OCI-LY1 (cell line): ENCODE data around the gene GOLGA7B.

Experiments
- CTCF ChIP-seq: fragments of 200-600 bp; sonication (generic), shearing (Covaris generic); IDR thresholded peaks from 2 replicates; pipeline ENCODE4 v1.5.1; 2017; ENCODE audit warnings: mild to moderate bottlenecking, antibody characterized with exemption, low read length, moderate library complexity, mixed read lengths
- EZH2 ChIP-seq: fragments of 200-600 bp; sonication (generic), shearing (Covaris generic); IDR thresholded peaks from 2 replicates; pipeline ENCODE4 v1.8.0; 2017; ENCODE audit warnings: borderline replicate concordance, mixed run types, mild to moderate bottlenecking, antibody characterized with exemption, low read length, moderate library complexity, mixed read lengths

DNA sequence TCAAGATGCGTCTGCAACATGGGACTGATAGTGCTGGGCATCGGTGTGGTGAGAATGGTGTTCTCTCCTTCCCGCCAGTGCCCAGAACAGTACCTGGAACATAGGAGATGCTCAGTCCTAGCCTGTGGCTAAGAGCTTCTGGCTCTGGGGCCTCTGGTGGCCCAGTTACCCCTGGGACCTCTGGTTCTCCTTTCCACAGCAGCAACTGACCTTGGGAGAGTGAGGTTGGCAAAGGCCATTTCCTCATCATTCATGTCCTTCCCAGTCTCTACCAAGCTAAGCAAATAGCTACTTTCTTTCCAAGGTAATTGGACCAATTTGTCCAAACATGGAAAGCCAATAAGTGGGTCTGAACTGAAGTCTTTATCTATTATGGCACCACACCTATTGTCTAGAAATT lies 11.6 kb upstream of the GOLGA7B start:
- TF ChIP-seq EZH2 = no peak
- no peak for TF ChIP-seq CTCF
